ENCODE measurements around the gene RFX4. TPM values are rescaled to one million over a fixed set of nuclear protein-coding genes. Genes with fewer than 3 reads are reported as not detected.

RFX4 gene
- total and polyA plus RNA-seq, 12 donors: 0.08 TPM; not detected in 11

DNA sequence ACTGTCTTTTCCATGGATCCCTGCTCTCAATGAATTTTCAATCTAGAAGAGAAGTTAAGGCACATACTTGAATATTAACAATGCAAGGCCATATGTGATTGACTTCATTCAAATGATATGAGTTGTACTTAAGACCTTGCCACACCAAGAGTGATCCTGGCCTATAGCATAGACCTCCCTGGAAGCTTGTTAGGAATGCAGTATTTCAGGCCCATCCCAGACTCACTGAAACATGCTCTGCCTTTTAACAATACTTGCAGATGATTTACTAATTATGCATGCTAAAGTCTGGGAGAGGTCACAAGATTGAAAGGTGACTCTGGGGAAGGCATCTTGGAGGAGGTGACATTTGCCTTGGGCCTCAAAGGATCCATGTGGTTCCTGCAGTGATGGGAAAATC is 43.2 kb downstream of the RFX4 start:
- no peaks in the 10 kb centered on the region for H3K4me1 ChIP-seq (replicated peaks in 1 of 2)
- TF ChIP-seq, protein P1, sequence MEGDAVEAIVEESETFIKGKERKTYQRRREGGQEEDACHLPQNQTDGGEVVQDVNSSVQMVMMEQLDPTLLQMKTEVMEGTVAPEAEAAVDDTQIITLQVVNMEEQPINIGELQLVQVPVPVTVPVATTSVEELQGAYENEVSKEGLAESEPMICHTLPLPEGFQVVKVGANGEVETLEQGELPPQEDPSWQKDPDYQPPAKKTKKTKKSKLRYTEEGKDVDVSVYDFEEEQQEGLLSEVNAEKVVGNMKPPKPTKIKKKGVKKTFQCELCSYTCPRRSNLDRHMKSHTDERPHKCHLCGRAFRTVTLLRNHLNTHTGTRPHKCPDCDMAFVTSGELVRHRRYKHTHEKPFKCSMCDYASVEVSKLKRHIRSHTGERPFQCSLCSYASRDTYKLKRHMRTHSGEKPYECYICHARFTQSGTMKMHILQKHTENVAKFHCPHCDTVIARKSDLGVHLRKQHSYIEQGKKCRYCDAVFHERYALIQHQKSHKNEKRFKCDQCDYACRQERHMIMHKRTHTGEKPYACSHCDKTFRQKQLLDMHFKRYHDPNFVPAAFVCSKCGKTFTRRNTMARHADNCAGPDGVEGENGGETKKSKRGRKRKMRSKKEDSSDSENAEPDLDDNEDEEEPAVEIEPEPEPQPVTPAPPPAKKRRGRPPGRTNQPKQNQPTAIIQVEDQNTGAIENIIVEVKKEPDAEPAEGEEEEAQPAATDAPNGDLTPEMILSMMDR (IDR thresholded peaks at IDR 0.05): no peak
- no peak for TF ChIP-seq POLR2A (IDR thresholded peaks at IDR 0.05)
- no peak overlapping the region for H3K4me3 ChIP-seq
- H3K36me3 ChIP-seq (replicated peaks in 1 of 2): no peaks in the 10 kb centered on the region
- H3K9me3 ChIP-seq (replicated peaks in 1 of 3): no peaks in the 10 kb centered on the region
- H3K27ac ChIP-seq: no peak overlapping the region
- intact Hi-C loops (cut with DNase I): no loop called here
- no peaks in the 10 kb centered on the region for H3K27me3 ChIP-seq
- no peak for DNase-seq

DNA sequence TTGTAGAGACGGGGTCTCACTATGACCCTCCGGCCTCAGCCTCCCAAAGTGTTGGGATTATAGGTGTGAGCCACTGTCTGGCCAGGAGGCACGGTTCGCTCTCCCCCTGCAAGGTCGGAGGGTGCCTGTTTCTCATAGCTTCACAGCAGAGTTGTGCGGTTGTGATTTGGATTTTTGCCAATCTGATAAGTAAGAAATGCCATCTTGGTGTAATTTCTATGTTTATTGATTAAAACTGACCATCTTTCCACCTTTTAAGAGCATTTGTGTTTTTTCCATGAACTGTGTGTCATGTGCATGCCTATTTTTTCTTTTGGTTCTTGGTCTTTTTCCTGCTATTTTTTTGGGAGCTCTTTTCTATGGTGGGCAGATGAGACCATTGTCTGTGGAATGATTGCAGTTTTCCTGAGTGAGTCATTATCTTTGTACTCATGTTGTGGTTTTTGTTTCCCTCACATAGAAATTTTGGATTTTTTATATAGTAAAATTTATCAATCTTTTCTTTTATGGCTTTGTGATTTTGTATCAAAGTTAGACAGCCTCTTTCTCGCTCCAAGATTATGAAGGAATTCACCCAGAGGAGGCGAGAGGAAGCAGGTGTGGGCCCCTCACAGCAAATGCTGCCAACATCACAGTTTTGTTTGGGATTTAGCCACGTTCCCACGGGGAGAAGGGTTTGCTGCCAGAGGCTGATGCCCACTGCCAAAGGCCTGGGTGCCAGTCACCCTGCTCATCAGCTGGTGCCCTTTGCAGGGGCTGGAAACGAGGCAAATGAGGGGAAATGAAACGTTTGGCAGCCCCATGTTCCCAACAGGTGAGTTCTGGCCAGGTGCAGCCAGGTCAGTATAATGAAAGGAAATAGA is 47.2 kb downstream of the RFX4 start:
- no peaks in the 10 kb centered on the region for H3K4me1 ChIP-seq (replicated peaks in 1 of 2)
- H3K27me3 ChIP-seq: no peaks in the 10 kb centered on the region
- H3K9me3 ChIP-seq (replicated peaks in 1 of 3): no peaks in the 10 kb centered on the region
- no peaks in the 10 kb centered on the region for H3K36me3 ChIP-seq (replicated peaks in 1 of 2)
- peak in 1 of 7 donors; percentile 18 for DNase-seq
- intact Hi-C loops (cut with DNase I): no loop called here
- WGBS, 4 donors: 60 to 66% (median 63%) methylated on average over 12 of the region's 12 CpGs
- TF ChIP-seq POLR2A (IDR thresholded peaks at IDR 0.05): no peak
- TF ChIP-seq, protein P1 (IDR thresholded peaks at IDR 0.05): no peak
- H3K4me3 ChIP-seq: no peak overlapping the region
- no peak overlapping the region for H3K27ac ChIP-seq

DNA sequence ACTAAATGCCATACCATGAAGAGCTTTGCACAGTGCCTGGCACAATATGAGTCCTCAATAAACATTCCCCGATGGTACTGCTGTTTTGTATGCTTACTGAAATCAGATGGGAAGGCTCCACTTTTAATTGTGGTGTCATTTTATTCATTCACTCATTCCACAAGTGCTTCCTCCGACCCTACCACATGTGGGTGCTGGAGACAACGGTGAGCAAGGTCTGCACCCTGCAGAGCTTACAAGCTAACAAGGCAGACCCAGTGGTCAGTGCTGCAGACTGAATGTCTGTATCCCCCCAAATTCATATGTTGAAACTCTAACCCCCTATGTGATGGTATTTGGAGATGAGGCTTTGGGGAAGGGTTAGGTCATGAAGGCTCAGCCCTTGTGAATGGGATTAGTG is 48.3 kb downstream of the RFX4 start:
- TF ChIP-seq, protein P1 (IDR thresholded peaks at IDR 0.05): no peak
- TF ChIP-seq POLR2A (IDR thresholded peaks at IDR 0.05): no peak
- intact Hi-C loops (cut with DNase I): no loop called here
- WGBS, 4 donors: 80 to 100% (median 81%) methylated on average over 2 to 3 of the region's 3 CpGs

DNA sequence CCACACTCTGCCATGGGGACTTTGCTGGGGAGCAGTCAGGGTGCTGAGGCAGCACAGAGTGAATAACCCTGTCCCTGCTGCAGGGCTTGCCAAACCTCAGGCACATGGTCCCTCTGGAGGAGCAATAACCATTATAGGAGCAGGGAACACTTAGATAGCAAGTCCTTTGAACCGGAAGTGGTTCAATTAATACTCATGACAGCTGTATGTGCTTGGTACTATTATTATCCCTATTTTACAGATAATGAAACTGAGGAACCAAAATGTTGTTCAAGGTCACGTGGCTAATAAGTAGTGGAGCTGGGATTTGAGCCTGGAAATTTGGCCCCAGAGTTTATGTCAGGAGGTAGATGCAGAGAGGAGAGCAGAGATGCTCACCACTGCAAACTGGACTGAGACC is 49.0 kb downstream of the RFX4 start:
- no peaks in the 10 kb centered on the region for H3K36me3 ChIP-seq (replicated peaks in 1 of 2)
- no peaks in the 10 kb centered on the region for H3K9me3 ChIP-seq (replicated peaks in 1 of 3)
- TF ChIP-seq, protein P1 (IDR thresholded peaks at IDR 0.05): no peak
- no peak for TF ChIP-seq POLR2A (IDR thresholded peaks at IDR 0.05)
- no peaks in the 10 kb centered on the region for H3K4me1 ChIP-seq (replicated peaks in 1 of 2)
- WGBS, 4 donors: 44 to 62% (median 50%) methylated on average over 2 of the region's 2 CpGs
- no peak overlapping the region for H3K4me3 ChIP-seq
- intact Hi-C loops (cut with DNase I): no loop called here
- H3K27me3 ChIP-seq: peaks cover 6% of the 10 kb centered on the region
- H3K27ac ChIP-seq: no peak overlapping the region
- DNase-seq: no peak

More for the DNA sequence above, 48.3 kb downstream of the RFX4 start:
- Histone ChIP-seq H3K36me3 (replicated peaks in 1 of 2) (no peaks in the 10 kb centered on the region), H3K4me3 (no peak overlapping the region), H3K27me3 (peaks cover 6% of the 10 kb centered on the region), H3K27ac (no peak overlapping the region), H3K9me3 (replicated peaks in 1 of 3) (no peaks in the 10 kb centered on the region), H3K4me1 (replicated peaks in 1 of 2) (no peaks in the 10 kb centered on the region)
- no peak for DNase-seq

Measured in adrenal gland (tissue), 12 donors.